Fibroblast of upper back skin (primary cell): Measurements from ENCODE around the gene PKNOX2.

ENCODE experiments used
- DNase-seq: peaks from one replicate; pipeline ENCODE4 v3.0.0-alpha.2; 2013

The PKNOX2 gene

DNA sequence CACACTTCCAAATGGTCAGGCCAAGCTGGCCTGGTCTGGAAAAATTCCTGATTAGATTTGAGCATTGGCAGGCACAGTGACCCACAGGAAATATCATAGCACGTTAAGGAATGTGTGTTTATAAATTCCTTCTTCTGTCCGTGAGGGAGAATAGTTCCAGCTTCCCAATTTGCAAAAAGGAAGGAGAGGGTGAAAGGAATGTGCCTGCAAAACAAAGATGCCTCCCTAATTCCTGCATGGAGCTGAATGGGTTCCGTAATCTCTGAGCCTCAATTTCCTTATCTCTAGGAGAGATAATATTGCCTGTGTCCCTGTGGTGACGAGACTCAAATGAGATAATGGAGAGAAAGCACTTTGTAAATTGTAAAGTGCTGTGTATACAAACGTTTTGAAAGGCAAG lies 226.4 kb downstream of the PKNOX2 start:
- peak; percentile 72 for DNase-seq

DNA sequence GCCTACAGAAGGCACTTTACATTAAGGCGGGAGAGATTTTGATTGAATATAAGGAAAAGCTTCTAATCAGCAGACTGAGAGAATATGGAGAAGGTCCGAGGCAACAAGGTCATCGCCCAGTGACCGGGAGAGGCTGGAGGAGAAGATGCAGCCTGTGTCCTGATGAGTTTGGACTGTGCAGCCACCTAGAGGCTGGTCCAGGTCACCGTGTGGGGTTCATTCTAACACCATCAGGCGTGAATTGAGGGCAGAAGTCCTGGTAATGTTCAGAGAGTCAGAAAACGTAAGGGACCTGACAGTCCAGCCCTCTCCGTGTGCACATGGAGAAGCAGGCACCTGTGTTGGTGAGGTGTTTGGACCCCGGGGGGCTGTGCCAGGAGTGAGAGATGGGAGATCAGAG lies 228.8 kb downstream of the PKNOX2 start:
- no peak for DNase-seq

DNA sequence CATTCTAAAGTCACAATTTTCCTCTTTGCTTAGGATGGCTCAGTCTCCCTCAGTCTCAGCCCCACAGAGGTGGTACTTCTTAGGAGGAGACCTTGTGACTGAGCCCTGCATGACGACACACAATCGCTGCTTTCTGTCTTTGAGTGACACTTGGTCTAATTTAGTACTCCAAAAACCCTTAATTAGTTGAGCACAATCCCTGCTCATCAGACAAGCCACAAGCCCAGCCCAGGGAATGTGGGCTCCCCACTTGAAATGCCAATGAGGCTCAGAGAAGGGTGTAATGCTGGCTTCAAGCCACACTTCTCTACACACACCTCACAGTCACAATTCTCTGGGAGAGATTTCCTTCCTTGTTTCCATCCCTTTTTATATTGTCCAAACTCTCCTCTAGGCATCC lies 229.7 kb downstream of the PKNOX2 start:
- no peak for DNase-seq

DNA sequence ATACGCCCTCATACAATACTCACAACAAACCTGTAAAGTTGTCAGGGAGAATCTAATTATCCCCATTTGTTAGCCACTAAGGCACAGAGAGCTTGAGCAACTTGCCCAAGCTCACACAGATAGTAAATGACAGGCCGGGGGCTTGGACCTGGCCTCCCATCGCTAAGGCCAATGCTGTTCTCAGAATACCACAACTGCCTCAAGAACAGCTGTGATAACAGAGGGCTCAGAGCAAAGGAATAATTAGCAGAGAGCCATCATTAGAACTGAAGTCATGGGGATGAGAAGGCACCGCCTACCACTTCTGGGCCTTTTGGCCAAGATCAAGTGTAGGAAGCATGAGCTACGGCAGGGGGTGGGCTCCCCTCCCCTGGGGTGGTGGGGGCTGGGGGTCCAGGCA lies 232.9 kb downstream of the PKNOX2 start:
- DNase-seq, result no peak

DNA sequence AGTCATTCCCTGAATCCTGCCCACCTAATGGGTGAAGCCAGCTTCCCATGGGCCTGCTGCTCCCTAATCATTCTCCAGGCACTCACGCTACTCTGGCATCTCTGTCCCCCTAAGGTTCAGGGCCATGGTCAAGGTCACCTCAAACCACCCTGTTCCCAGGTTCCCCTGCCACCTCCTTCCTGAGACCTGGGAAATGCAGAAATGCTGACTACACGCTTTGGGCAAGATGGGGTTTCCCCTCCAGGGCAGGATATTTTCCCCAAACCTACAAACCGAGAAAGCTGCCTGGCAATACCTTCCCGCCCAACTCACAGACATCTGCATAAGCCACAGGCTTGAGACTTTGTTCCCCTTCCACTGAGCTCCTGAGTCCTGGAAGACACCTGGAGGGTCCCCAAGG lies 233.9 kb downstream of the PKNOX2 start:
- DNase-seq, result no peak

DNA sequence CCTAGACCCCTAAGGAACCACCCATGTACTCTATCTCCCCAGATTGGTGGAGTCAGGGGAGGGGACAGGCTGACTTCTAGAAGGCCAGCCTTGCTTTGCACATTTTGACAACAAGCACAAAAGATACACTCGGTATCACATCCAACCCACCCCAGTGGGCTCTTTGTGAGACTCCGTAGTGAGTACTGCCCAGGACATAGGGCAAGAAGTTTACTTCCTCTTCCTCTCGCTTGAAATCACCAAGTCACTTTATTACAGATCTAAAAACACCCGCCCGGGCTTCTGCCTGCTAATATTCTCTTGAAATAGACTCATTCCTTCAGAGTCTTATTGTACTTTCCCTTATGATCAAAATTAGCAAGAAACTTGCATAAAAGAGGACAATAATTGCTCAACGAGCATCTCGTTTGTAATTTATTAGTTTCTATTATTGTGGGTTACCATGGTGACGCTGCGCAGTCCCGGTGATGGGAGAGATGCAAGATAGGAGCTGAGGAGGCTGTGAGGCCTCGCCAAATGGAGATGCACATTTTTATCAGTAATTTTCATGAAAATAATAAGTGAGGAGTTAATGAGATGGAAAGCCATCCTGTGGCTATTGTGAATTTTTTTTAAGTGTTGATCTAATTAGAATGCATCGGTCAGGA lies 234.6 kb downstream of the PKNOX2 start:
- no peak for DNase-seq

DNA sequence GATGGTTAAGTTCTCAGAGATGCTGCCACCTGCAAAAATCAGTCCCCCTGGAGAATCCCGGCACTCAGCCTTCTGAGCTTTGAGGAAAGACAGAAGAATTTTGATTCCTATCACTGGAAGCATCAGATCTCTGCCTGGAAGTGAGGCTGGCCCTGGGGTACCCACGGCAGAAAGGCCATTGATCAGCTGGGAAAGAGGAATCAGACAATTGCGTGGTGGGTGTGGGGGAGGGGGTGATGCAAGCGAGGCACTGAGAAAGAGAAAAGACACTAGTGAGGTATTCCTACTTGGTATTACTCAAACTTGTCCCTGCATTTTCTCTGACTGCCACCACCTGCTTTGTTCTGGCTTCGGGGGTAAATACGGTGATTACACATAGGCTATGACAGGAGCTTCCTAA lies 235.4 kb downstream of the PKNOX2 start:
- no peak for DNase-seq

DNA sequence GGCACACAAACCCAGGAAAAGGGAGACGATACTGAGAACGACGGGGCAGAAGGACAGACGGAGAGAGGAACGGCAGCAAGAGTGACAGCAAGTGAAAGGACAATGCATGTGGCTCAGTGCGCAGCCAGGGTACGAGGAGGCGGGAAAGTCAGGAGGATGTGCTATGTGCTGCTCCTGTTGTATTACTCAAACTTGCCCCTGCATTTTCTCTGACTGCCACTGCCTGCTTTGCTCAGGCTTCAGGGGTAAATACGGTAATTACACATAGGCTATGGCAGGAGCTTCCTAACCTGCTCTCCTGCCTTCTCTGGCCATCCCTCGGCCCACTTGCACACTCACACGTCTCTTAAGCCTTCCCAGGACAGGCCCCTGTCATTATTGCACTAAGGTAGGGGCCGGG lies 236.7 kb downstream of the PKNOX2 start:
- DNase-seq, result no peak

DNA sequence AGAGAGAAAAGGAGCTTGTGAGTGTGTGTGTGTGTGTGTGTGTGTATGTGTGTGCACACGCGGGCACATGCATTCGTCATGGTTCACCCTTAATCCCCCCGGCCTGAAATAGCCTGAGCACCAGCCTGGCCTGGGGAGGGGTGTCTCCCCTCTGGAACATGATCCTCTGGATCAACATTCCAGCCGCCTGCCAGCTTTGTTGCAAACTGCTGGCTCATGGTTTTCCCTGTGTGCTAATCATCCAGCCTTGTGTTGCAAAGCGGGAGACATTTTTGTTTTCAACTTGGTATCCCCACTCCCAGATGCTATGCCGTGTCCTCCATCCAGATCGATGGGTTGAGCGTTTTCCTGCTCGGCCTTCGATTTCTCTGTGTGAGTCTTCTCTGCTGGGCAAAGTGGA lies 237.2 kb downstream of the PKNOX2 start:
- peak; percentile 50 for DNase-seq

DNA sequence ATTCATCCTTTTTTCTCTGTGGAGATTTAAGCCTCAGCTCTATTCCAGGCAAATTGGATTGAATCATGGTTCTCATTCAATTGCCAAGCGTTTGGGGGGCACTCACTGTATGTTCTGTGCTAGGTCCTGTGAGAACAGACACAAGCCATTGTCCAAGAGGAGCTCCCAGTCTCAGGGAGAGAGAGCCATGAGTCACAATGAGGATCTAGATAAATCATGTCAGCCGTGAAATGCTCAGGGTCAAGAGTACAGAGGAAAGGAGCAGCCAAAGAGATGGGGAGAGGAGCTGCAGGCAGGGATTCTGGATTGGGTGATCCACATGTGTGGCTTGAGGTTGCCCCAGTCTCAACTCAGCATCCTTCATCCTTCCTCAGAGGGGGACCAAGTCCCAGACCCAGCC lies 237.9 kb downstream of the PKNOX2 start:
- DNase-seq, result peak; percentile 66

DNA sequence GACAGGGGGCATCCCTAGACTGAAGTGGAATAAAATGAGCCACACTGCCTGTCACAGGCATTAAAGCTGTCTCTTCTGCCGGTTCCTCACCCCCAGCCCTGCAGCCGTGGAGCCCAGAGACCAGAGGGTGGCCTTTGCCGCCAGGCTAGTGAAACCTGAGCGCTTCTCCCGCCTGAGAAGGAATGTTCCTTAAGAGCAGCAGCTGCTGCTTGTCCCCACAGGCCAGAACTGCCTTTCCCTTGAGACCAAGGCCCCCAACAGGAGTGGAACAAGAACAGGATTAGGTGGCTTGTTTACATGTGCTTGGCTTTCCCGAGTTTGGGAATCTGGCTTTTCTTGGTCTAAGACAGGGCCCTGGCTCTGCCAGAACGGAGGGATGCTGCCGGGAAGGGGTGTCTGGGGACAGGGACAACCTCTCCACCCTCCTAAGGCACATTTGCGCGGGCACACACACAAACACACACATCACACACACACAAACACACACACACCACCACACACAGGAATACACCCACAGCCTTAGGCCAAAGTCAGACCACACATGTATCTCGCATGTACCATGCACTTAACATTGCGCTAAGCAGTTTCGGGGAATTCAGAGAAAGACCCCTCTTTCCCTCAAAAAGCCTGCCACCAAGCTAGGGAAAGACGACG lies 239.7 kb downstream of the PKNOX2 start:
- DNase-seq, result no peak

DNA sequence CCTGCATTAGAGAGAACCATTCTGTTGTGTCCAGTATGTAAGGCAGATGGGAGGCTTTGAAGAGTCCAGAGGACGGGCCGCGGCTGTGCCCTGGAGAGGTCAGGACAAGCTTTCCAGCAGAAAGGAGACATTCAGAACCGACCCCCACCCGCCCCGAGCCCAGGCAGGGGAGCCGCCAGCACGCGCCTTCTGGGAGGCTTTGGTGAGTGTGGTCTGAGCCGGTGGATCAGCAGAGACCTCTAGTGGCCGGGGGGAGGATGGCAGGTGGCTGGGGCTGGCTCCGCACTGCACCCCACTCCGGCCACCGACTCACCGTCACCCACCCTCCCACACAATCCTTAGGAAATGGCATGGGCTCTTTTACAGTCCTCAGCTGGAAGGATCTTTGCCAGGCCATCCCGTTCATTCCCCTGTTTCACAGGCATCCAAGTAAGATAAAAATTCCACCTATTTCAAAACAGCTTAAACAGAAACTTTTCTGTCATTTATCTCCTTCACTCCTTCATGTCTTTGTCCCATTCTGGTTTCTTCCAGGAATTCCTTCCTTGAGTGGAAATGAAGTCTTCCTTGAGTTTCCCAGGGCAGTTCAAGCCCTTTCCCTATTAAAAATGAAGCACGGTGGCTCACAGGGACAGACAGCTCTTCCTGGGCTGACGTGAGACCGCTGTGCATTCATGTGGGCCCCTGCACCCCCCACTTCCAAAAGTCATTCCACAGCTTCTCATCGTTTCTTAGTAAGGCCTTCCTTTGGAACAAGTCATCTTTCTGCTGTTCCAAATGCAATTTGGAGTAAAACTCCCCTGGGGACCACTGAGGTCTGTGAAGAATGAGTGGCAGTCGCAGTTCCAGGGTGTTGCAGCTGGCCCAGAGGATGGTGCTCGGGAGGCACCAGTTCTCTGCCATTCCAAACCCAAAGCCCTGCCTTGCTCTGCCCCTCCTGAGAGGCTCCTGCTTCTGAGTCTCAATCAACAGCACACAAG lies 240.6 kb downstream of the PKNOX2 start:
- peak; percentile 46 for DNase-seq

DNA sequence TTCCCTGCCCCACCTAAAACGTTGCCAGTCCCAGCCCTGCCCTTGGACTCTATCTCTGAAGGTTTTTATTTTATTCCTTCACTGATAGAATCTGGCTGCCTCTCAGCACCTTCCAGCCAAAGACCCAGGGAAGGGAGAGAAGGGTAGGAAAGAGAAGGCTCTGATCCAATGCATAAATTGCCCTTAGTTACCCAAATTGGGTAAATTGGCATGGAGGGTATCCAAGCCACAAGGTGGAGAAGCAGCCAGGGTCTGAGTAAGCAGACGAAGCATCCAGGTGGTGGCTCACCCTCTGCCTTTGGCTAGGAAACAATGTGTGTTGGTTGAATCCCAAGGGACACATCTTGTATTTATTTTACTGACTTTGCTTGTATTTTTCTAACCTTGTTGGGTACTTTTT lies 242.5 kb downstream of the PKNOX2 start:
- DNase-seq, result no peak

DNA sequence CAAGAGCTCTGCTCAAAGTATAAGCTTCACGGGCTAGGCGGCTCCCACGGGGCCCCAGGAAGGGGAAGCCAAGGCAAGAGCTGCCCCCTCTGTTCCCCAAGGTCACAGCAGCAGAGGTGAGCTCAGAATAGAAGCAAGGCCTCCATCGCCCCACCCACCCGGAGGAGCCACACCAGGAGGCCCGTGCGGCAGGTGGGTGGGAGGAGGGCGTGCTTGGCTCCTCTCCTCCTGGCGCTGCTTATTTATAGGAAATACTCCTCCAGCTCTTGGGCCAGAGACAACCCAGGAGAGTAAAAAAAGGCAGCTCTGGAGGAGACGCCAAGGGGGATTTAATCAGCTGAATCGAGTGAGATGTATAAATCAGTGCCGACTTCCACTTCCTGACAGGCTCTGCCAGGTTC lies 243.8 kb downstream of the PKNOX2 start:
- no peak for DNase-seq

DNA sequence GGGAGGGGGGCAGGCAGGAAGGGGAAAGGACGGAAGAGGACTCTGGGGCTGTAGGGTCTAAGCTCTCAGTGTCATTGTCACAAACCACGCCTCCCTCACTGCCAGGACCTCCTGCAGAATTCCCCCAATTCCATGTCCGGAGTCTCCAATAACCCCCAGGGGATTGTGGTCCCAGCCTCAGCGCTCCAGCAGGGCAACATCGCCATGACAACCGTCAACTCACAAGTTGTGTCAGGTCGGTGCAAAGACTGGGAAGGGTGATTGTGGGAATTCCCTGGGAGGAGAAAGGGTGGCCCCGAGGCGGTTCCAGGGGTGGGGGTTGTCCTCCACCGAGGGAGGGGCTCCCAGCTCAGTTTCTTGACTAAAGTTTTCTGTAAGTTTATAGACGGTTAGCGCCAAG lies 245.5 kb downstream of the PKNOX2 start:
- DNase-seq, result peak; percentile 16

DNA sequence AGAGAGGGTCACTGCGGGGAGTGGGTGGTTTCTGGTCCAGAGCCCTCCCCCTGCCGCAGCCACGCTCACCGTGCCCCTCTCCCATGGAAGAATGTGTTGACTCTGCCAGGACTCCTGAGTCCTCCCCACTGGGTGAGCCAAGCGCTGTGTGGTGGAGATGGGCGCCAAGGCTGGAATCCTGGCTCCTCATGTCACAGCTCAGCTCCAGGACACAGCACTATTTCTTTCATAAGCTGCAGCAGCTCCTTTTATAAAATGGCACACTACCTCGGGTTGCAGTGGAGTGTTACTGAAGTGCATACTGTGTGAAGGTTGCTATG lies 247.6 kb downstream of the PKNOX2 start:
- no peak for DNase-seq

DNA sequence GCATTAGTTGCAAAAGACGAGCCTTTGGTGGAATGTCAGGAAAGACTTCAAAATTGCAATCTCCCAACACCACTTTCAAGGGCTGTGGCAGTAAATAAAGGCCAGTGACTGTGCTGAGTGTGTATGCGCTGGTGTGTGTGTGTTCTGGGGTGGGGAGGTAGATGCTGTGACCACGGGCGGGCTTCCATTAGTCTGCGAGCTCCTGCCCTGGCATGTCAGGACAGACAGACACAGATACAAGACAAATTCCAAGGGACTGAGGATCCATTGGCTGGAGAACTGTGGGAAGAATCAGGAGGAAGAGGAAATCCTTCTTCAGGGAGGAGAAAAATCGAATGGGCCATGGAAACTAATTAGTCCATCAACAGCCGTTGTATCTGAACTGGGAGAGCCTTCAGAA lies 248.0 kb downstream of the PKNOX2 start:
- no peak for DNase-seq

DNA sequence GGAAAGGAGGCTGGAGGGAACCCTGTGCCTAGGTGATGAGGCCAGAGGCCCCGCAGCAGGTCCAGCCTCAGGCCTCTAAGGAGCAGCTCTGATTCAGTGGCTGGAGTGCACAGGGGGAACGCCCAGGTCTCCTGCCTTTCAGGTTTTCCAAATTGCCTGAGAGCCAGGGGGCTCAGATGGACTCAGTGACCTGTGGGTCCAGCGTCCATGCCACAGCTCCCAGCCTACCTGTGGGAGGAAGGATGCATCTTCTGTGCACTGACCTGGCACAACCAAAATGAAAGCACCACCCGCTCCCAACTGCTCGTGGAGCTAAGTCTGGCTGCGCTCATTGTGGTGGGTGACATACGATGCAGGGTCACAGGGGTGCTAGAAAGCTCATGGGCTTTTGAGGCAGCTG lies 248.7 kb downstream of the PKNOX2 start:
- DNase-seq, result no peak

DNA sequence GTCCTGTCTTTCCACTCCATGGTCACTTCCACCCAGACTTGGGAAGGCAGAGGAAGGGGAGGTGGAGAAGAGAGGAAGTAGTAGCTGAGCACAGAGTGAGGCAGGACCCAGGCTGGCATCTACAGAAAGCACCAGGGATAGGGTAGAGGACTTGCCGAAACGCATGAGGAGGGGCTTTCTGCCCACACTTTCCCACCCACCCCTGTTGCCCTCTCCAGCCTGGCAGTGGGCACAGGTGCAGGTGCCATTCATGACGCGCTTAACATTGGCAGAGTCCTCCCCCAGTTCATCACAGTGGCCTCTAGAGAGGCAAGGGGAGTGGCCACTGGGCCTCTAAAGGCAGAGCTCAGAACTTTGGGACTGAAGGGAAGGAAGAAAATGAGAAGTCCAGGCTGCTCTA lies 249.6 kb downstream of the PKNOX2 start:
- no peak for DNase-seq

DNA sequence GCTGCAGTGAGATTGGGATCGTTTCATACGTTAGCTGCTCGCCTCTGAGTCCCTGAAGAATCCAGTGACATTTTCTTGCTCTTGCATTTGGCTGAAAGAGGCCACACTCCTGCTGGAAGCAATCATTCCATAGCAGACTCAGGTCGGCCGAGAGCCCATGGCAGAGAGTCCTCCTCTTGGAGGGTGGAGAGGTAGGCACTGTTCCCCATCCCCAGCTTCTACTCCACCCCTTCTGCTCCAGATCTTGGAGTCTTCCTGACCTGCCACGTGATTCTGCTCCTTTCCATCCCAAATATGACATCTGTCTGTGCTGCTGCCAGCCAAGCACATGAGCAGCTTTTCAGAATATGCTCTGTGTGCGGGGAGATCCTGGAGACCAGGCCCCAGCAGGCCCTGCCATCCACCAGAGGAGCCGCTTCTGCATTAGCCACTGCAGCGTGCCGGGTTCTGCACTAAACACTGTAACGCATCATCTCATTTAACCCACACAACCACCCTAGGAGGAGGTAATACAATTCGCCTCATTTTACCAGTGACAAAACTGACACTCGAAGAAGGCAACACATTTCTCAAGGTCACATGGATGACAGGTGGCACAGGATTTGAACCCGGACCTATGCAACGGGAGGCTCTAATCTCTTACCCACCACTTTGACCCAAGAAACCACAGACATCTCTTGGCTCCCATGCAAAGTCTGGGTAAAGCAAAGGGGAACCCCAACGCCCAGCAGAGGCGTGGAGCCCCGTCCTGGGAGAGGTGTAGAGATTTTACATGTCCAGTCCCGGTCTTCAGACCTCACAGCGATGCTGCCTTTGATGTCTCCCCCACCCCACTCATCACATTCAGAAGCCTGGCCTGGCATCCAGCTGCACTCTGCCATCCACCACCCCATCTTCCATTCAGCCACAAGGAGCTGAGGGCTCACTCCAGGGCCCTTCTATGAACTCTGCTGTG lies 252.7 kb downstream of the PKNOX2 start:
- DNase-seq, result no peak

DNA sequence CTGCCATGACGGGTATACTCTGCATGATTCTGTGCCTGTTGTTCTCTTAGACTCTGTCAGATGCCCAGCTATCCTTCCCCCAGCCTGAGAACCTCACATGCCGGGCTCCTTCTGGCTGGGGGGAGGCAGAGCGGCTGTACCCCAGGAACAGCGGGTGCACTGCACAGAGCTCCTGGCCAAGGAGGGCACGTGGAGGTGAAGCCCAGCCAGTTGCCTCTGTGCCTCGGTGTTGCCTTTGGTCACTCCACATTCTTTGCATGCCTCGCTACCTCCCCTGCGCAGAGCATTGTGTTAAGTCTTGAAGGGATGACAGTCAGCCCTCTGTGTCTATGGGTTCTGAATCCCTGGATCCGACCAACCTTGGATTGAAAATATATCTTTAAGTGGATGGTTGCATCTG lies 253.8 kb downstream of the PKNOX2 start:
- no peak for DNase-seq

DNA sequence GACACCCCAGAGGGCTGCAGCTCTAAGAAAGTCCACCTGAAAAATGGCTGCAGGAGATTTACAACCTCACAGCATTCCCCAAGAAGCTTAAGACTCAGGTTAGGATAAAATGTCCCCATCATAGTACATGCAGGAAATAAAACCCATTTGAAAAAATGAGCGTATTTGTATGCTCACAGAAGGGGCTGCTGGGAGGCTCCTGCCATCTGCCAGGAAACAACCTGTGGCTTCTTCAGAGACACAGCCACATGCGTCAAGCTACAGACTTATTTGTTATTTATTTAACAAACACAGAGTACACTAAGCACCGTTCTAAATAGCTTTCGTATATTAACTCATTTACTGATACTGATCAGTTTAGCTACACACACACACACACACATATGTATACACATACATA lies 258.1 kb downstream of the PKNOX2 start:
- no peak for DNase-seq
